ENCODE measurements around the gene ITSN1. TPM values are rescaled to one million over a fixed set of nuclear protein-coding genes. Genes with fewer than 3 reads are reported as not detected.

The ITSN1 gene
- total RNA-seq, 2 donors from 2014 or later: 50.9 to 78.6 TPM

DNA sequence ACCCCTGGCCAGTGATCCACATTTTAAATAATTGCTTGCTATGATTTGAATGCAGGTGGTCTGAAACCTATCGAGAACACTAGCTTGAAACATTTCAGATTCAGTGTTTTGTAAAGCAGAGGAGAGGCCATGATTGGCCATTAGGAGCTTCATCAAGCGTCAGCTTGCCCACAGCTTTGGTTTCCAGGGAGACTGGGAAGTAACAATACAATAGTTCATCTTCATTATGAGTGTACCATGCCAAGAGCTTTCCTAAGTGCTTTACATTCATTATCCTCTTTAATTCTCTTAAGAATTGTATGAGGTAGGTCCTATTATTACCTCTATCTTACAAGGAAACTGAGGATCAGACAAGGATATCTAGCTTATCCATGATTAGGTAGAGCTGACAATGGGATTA is 301.0 kb downstream of the ITSN1 start:
- Histone ChIP-seq H3K36me3 (no peaks in the 10 kb centered on the region), H3K4me3 (no peak overlapping the region), H3K4me1 (ENCODE audit: control insufficient read depth in 1 of 2, low read depth in 2 of 2) (peaks cover 9 to 15% of the 10 kb centered on the region in 2 donors), H3K9me3 (no peaks in the 10 kb centered on the region), H3K27ac (no peak overlapping the region), H3K27me3 (replicated peaks; ENCODE audit: insufficient read depth) (no peaks in the 10 kb centered on the region)
- TF ChIP-seq, protein P1, sequence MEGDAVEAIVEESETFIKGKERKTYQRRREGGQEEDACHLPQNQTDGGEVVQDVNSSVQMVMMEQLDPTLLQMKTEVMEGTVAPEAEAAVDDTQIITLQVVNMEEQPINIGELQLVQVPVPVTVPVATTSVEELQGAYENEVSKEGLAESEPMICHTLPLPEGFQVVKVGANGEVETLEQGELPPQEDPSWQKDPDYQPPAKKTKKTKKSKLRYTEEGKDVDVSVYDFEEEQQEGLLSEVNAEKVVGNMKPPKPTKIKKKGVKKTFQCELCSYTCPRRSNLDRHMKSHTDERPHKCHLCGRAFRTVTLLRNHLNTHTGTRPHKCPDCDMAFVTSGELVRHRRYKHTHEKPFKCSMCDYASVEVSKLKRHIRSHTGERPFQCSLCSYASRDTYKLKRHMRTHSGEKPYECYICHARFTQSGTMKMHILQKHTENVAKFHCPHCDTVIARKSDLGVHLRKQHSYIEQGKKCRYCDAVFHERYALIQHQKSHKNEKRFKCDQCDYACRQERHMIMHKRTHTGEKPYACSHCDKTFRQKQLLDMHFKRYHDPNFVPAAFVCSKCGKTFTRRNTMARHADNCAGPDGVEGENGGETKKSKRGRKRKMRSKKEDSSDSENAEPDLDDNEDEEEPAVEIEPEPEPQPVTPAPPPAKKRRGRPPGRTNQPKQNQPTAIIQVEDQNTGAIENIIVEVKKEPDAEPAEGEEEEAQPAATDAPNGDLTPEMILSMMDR (IDR thresholded peaks at IDR 0.05): no peak
- DNase-seq (ENCODE audit: low spot score) (no peak), ATAC-seq (ENCODE audit: insufficient number of reproducible peaks, low FRiP score, low read depth) (no peak)

DNA sequence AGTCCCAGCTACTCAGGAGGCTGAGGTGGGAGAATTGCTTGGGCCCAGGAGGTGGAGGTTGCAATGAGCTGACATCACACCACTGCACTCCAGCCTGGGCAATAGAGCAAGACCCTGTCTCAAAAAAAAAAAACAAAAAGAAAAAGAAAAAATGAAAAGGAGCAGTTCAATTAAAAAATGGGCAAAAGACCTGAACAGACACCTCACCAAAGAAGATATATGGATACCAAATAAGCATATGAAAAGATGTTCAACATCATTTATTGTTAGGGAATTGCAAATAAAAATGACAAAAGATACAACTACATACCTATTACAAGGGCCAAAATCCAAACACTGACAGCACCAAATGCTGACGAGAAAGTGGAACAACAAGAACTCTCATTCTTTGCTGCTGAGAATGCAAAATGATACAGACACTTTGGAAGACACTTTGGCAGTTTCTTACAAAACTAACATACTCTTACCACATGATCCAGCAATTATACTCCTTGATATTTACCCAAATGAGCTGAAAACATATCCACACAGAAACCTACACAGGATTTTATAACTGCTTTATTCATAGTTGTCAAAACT is 302.0 kb downstream of the ITSN1 start:
- H3K9me3 ChIP-seq: no peaks in the 10 kb centered on the region
- no peak for ATAC-seq (ENCODE audit: insufficient number of reproducible peaks, low FRiP score, low read depth)
- H3K27ac ChIP-seq: no peak overlapping the region
- H3K4me1 ChIP-seq (ENCODE audit: control insufficient read depth in 1 of 2, low read depth in 2 of 2): peaks cover 15 to 24% of the 10 kb centered on the region in 2 donors
- no peak for DNase-seq (ENCODE audit: low spot score)
- no peak overlapping the region for H3K4me3 ChIP-seq
- TF ChIP-seq, protein P1 (IDR thresholded peaks at IDR 0.05): no peak
- no peaks in the 10 kb centered on the region for H3K36me3 ChIP-seq
- no peaks in the 10 kb centered on the region for H3K27me3 ChIP-seq (replicated peaks; ENCODE audit: insufficient read depth)

DNA sequence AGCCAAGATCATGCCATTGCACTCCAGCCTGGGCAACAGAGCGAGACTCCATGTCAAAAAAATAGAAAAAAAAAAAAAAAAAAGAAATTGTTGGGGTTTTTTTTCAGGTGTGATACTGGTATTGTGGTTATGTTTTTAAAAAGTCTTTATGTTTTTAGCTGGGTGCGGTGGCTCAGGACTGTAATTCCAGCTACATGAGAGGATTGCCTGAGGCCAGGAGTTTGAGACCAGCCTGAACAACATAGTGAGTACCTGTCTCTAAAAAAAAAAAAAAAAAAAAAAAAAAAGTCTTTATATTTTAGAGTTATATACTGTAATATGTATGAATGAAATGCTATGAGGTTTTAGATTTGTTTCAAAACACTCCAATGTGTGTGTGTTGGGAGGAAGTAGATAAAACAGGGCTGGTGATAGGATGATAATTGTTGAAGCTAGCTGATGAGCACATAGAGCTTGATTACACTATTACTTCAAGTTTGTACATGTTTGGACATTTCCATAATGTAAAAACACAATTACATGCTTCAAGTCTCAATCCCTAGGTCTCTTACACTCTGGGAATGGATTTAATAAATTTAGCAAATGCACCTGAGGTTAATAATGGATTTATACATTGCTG is 303.5 kb downstream of the ITSN1 start:
- DNase-seq (ENCODE audit: low spot score) (no peak), ATAC-seq (ENCODE audit: insufficient number of reproducible peaks, low FRiP score, low read depth) (no peak)
- Histone ChIP-seq H3K4me1 (ENCODE audit: control insufficient read depth in 1 of 2, low read depth in 2 of 2) (peaks cover 15 to 27% of the 10 kb centered on the region in 2 donors), H3K9me3 (no peaks in the 10 kb centered on the region), H3K4me3 (no peak overlapping the region), H3K27me3 (replicated peaks; ENCODE audit: insufficient read depth) (no peaks in the 10 kb centered on the region), H3K27ac (no peak overlapping the region), H3K36me3 (no peaks in the 10 kb centered on the region)
- TF ChIP-seq, protein P1 (IDR thresholded peaks at IDR 0.05): no peak

DNA sequence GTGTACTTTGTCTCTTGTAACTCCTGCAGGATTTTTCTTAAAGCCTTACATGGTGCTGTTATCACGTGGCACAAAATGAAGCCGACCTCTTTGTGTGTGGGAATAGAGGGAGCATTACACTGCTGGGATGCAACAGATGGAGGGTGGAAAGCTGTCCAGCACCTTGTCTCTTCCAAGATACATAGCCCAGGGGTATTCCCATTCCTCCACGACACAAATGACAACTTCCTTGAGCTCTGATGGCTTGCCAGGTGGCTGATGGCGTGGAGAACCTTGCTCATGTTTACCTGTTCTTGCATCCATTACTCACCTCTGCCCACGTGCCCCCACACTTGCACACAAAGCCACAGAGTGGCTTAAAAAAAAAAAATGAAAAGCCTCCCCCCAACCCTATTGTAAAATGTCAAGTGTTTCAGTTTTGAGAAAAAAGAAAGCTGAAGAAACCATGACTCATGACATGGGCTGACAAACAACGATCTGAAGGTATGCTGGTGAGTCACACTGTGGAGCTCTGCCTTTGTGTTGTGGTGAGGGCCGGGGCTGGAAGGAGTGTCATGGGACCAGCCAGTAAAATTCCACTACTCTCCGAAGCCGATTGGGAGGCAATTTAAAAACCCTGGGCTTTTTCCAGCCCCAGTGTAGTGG is 305.3 kb downstream of the ITSN1 start:
- DNase-seq (ENCODE audit: low spot score): peak; percentile 76
- TF ChIP-seq, protein P1 (IDR thresholded peaks at IDR 0.05): no peak
- peak overlapping the region; percentile 40 to 74 for H3K27ac ChIP-seq
- H3K4me1 ChIP-seq (ENCODE audit: control insufficient read depth in 1 of 2, low read depth in 2 of 2): peaks cover 15 to 27% of the 10 kb centered on the region in 2 donors
- H3K9me3 ChIP-seq: no peaks in the 10 kb centered on the region
- no peaks in the 10 kb centered on the region for H3K27me3 ChIP-seq (replicated peaks; ENCODE audit: insufficient read depth)
- peak; percentile 95 for ATAC-seq (ENCODE audit: insufficient number of reproducible peaks, low FRiP score, low read depth)
- no peaks in the 10 kb centered on the region for H3K36me3 ChIP-seq
- H3K4me3 ChIP-seq: peak overlapping the region; percentile 59
